H1 (cell line): ENCODE measurements around the gene SGMS1. TPM values are rescaled to one million over a fixed set of nuclear protein-coding genes. Genes with fewer than 3 reads are reported as not detected.

Experiments
- ATF2 ChIP-seq: IDR thresholded peaks from 2 replicates; pipeline ENCODE4 v1.6.1; 2012; ENCODE audit warnings: low read length, inconsistent platforms
- BCL11A ChIP-seq, 2 experiments: IDR thresholded peaks; one replicate each; pipeline ENCODE4 v1.6.1; 2011; ENCODE audit warnings: low read depth in 2 of 2, low read length in 2 of 2, mild to moderate bottlenecking in 2 of 2
- CEBPB ChIP-seq: IDR thresholded peaks from 2 replicates; pipeline ENCODE4 v1.6.1; 2012; ENCODE audit warnings: low read depth, low read length
- CHD2 ChIP-seq: IDR thresholded peaks from 2 replicates; pipeline ENCODE4 v1.6.1; 2012; ENCODE audit warnings: low read length, improper control_type of control experiment
- CREB1 ChIP-seq: IDR thresholded peaks from 2 replicates; pipeline ENCODE4 v1.6.1; 2012; ENCODE audit warnings: inconsistent platforms
- CTBP2 ChIP-seq: IDR thresholded peaks from 2 replicates; pipeline ENCODE4 v1.7.0; 2011; ENCODE audit warnings: borderline replicate concordance, mild to moderate bottlenecking, moderate library complexity, mixed read lengths, low read length; ENCODE audit not compliant: insufficient read depth, insufficient read length
- CTCF ChIP-seq, 3 experiments: IDR thresholded peaks; 1 replicate in 2 of 3; 2 replicates in 1 of 3; pipeline versions ENCODE4 v1.5.1 to v1.6.1; 2011; ENCODE audit warnings: low read length in 3 of 3, mild to moderate bottlenecking in 3 of 3, inconsistent platforms in 2 of 3, low read depth in 1 of 3, moderate library complexity in 1 of 3; ENCODE audit not compliant: insufficient read depth in 1 of 3; ENCODE audit errors: control extremely low read depth in 1 of 3
- JUN ChIP-seq: IDR thresholded peaks from 2 replicates; pipeline ENCODE4 v1.6.1; 2011; ENCODE audit warnings: low read depth, mild to moderate bottlenecking, improper control_type of control experiment, low read length
- KDM5A ChIP-seq: fragments of 200-600 bp; IDR thresholded peaks from 2 replicates; pipeline ENCODE4 v1.7.1; 2012; ENCODE audit warnings: mild to moderate bottlenecking, low read length, inconsistent platforms, mixed read lengths
- NANOG ChIP-seq: IDR thresholded peaks from 2 replicates; pipeline ENCODE4 v1.6.1; 2011; ENCODE audit warnings: low read length, low read depth, mild to moderate bottlenecking, inconsistent platforms; ENCODE audit not compliant: insufficient read depth, poor library complexity, severe bottlenecking
- NRF1 ChIP-seq: IDR thresholded peaks from 2 replicates; pipeline ENCODE4 v1.6.1; 2011; ENCODE audit warnings: mild to moderate bottlenecking, low read depth, low read length, improper control_type of control experiment
- POLR2A ChIP-seq, 2 experiments: IDR thresholded peaks; 1 replicate in 1 of 2; 2 replicates in 1 of 2; pipeline ENCODE4 v1.6.1; 2011; ENCODE audit warnings: low read depth in 2 of 2, low read length in 2 of 2, mild to moderate bottlenecking in 2 of 2; ENCODE audit errors: control extremely low read depth in 1 of 2
- POU5F1 ChIP-seq: IDR thresholded peaks from 2 replicates; pipeline ENCODE4 v1.6.1; 2011; ENCODE audit warnings: low read depth, mild to moderate bottlenecking, low read length, moderate library complexity
- RFX5 ChIP-seq: IDR thresholded peaks from 2 replicates; pipeline ENCODE4 v1.6.1; 2011; ENCODE audit warnings: low read depth, low read length, improper control_type of control experiment, borderline replicate concordance
- RXRA ChIP-seq: IDR thresholded peaks from 2 replicates; pipeline ENCODE4 v1.6.1; 2011; ENCODE audit warnings: low read depth, mild to moderate bottlenecking, low read length, moderate library complexity; ENCODE audit not compliant: insufficient read depth
- SIN3A ChIP-seq, 2 experiments: IDR thresholded peaks in 1 of 2; conservative IDR thresholded peaks in 1 of 2; 2 replicates each; pipeline ENCODE4 v1.6.1; 2011 to 2012; ENCODE audit warnings: low read length in 2 of 2, improper control_type of control experiment in 1 of 2, low read depth in 1 of 2, mild to moderate bottlenecking in 1 of 2
- SIX5 ChIP-seq: IDR thresholded peaks from 2 replicates; pipeline ENCODE4 v1.6.1; 2011; ENCODE audit warnings: mild to moderate bottlenecking, low read depth, low read length
- SP2 ChIP-seq: IDR thresholded peaks from 2 replicates; pipeline ENCODE4 v1.6.1; 2012; ENCODE audit warnings: mild to moderate bottlenecking, low read length, inconsistent platforms
- SP4 ChIP-seq: IDR thresholded peaks from 2 replicates; pipeline ENCODE4 v1.6.1; 2012; ENCODE audit warnings: low read length, inconsistent platforms
- TCF12 ChIP-seq: IDR thresholded peaks from 2 replicates; pipeline ENCODE4 v1.6.1; 2011; ENCODE audit warnings: low read depth, mild to moderate bottlenecking, low read length
- polyA plus RNA-seq, 7 experiments: library from polyadenylated mRNA; depleted of rRNA in 3 of 7; stranded (reverse) in 5 of 7; unstranded in 2 of 7; fragments of >200 nt in 5 of 7; fragments of 200-250 nt in 2 of 7; gene quantifications; 1 replicate in 5 of 7; 2 replicates in 1 of 7; 4 replicates in 1 of 7; pipeline versions ENCODE4 v1.2.1 to v1.2.3, GENCODE V29; 2011 to 2013; ENCODE audit warnings: missing spikeins in 2 of 7, mixed read lengths in 2 of 7
- total RNA-seq: library from RNA; stranded (reverse); fragmentation: NEBNext Ultra II Directional; extraction: Animal tissue kit (Norgen Biotek cat#: 25700); gene quantifications from 2 replicates; pipeline ENCODE4 v1.2.1, GENCODE V29; 2021
- TF ChIP-seq, protein P1 (sequence below): IDR thresholded peaks from 2 replicates; pipeline ENCODE4 v1.6.1; 2012; ENCODE audit warnings: inconsistent platforms

SGMS1 gene
- total and polyA plus RNA-seq, 2 of the 8 experiments (the other 6 are each of a cell fraction or from before 2014, with no cell fraction given), result 6.0 to 15.6 TPM

DNA sequence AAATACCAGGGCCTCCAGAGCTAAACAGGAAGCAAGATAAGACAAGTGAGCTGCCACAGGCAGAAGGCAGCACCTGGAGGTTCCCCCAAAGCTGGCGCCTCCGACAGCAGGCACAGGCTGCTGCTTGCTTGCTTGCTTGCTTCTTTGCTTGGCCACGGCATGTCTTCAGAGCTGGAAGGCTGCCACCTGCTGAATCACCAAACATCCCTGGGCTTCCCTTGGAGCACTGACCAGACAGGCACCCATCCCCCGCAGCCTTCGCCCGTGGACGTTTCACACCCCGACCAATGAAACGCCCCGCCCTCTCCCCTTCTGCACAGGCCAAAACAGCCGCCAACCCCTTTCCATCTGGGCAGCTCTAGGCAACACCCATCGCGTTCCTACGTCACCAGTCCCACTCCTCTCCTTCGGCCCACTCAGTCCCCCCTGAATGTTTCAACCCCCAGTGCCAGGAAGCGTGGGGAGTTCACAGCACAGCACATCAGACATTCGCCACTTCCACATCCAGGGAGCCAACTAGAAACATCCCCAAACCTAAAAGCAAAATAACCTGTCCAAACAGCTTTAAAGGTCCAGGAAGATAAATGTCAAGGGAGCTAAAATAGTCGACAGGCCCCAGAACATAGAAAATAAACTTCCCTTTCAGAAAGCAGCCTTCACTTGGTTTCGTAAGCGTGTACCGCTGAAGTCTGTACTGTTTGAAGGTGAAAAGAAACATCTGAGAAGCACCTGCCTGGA, 1.6 kb downstream of the SGMS1 start (continued):
- TF ChIP-seq RXRA (no peak), SIX5 (no peak), KDM5A (no peak), NRF1 (no peak), CHD2 (no peak), POU5F1 (no peak), SP2 (no peak), CTCF (IDR thresholded peaks at IDR 0.05; ENCODE audit: control extremely low read depth in 1 of 3, insufficient read depth in 1 of 3, low read depth in 1 of 3, low read length in 3 of 3) (0 out of 4 replicates have a peak, but pooled peaks of 1 of the 3 experiments have one; percentile 5), RFX5 (no peak), TCF12 (no peak), SIN3A (conservative IDR thresholded peaks at IDR 0.05 in 1 of 2, IDR thresholded peaks at IDR 0.05 in 1 of 2; ENCODE audit: low read depth in 1 of 2, low read length in 2 of 2) (peak in 1 of 2 experiments; percentile 29; a peak in 1 of 4 replicates), NANOG (no peak), JUN (no peak), CREB1 (0 out of 2 replicates have a peak, but pooled peaks have one; percentile 32), CTBP2 (no peak), SP4 (no peak), CEBPB (no peak), BCL11A (IDR thresholded peaks at IDR 0.05; ENCODE audit: low read depth in 2 of 2, low read length in 2 of 2) (no peak), ATF2 (no peak), POLR2A (IDR thresholded peaks at IDR 0.05; ENCODE audit: control extremely low read depth in 1 of 2, low read depth in 2 of 2, low read length in 2 of 2) (no peak)
- TF ChIP-seq, protein P1, sequence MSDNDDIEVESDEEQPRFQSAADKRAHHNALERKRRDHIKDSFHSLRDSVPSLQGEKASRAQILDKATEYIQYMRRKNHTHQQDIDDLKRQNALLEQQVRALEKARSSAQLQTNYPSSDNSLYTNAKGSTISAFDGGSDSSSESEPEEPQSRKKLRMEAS, result no peak
